GM12878 (cell line): ENCODE measurements around the gene MGLL.

Experiments used
- CTCF ChIP-seq, 3 experiments: IDR thresholded peaks in 2 of 3; conservative IDR thresholded peaks in 1 of 3; 2 replicates each; pipeline ENCODE4 v1.5.1; 2011; ENCODE audit warnings: low read depth in 3 of 3, low read length in 3 of 3, mild to moderate bottlenecking in 3 of 3, control low read depth in 2 of 3, moderate library complexity in 2 of 3, inconsistent platforms in 1 of 3, mixed read lengths in 1 of 3; ENCODE audit not compliant: control insufficient read depth in 2 of 3, insufficient read depth in 1 of 3; ENCODE audit errors: extremely low read depth in 1 of 3
- MEF2B ChIP-seq: fragments of 450-650 bp; IDR thresholded peaks from 2 replicates; pipeline ENCODE4 v1.6.1; 2018; ENCODE audit warnings: mild to moderate bottlenecking, moderate library complexity; ENCODE audit not compliant: partially characterized antibody, poor library complexity, severe bottlenecking
- NRF1 ChIP-seq: conservative IDR thresholded peaks from 2 replicates; pipeline ENCODE4 v1.6.1; 2011; ENCODE audit warnings: mild to moderate bottlenecking, low read depth, low read length, improper control_type of control experiment

- TF ChIP-seq MEF2B (no peak), CTCF (IDR thresholded peaks at IDR 0.05 in 2 of 3, conservative IDR thresholded peaks at IDR 0.05 in 1 of 3; ENCODE audit: control insufficient read depth in 2 of 3, extremely low read depth in 1 of 3, insufficient read depth in 1 of 3, low read depth in 3 of 3, low read length in 3 of 3) (no peak), NRF1 (no peak)
These were observed 115.4 kb downstream of the MGLL start for GRCh38 chr3:127706785-127707351.
